ENCODE data around the gene FRMD4A.

FRMD4A gene

DNA sequence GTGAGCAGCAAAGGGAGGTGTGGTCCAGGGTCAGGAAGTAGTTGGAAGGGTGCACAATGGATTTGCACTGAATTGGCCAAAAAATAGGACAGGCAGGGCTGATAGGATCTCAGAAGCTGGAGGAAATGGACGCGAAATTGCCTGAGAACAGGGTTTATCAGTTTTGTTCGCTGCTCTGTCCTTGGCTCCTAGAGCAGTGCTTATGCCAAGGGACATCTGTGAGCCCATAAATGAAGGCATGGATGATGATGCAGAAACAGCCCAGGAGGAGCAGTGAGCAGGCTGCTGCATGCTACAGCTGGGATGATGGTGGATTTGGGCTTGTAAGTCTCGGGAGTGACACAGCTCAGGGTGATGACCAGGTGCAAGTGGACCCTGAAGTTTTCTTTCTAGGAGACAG lies 539.2 kb downstream of the FRMD4A start:
- no peak for DNase-seq
- H3K9me3 ChIP-seq (ENCODE audit: insufficient read depth, low read length, severe bottlenecking) = no peaks in the 10 kb centered on the region
- H3K4me1 ChIP-seq (ENCODE audit: insufficient read depth, low read length) = peaks cover 38% of the 10 kb centered on the region
- H3K4me2 ChIP-seq (ENCODE audit: insufficient read depth, low read length) = no peak overlapping the region
- no peaks in the 10 kb centered on the region for H3K27me3 ChIP-seq (ENCODE audit: insufficient read depth, low read length, poor library complexity)
- H3K4me3 ChIP-seq (ENCODE audit: low read depth in 1 of 2, low read length in 2 of 2) = no peak overlapping the region
- no peak overlapping the region for H3K27ac ChIP-seq (ENCODE audit: low read length)
- no peak overlapping the region for H2AFZ ChIP-seq (ENCODE audit: low read depth, low read length)
- no peaks in the 10 kb centered on the region for H4K20me1 ChIP-seq (ENCODE audit: insufficient read depth, low read length)
- TF ChIP-seq, protein P1, sequence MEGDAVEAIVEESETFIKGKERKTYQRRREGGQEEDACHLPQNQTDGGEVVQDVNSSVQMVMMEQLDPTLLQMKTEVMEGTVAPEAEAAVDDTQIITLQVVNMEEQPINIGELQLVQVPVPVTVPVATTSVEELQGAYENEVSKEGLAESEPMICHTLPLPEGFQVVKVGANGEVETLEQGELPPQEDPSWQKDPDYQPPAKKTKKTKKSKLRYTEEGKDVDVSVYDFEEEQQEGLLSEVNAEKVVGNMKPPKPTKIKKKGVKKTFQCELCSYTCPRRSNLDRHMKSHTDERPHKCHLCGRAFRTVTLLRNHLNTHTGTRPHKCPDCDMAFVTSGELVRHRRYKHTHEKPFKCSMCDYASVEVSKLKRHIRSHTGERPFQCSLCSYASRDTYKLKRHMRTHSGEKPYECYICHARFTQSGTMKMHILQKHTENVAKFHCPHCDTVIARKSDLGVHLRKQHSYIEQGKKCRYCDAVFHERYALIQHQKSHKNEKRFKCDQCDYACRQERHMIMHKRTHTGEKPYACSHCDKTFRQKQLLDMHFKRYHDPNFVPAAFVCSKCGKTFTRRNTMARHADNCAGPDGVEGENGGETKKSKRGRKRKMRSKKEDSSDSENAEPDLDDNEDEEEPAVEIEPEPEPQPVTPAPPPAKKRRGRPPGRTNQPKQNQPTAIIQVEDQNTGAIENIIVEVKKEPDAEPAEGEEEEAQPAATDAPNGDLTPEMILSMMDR (IDR thresholded peaks at IDR 0.05; ENCODE audit: borderline replicate concordance, extremely low read depth, low read length, poor library complexity, severe bottlenecking) = no peak
- TF ChIP-seq EZH2 (IDR thresholded peaks at IDR 0.05; ENCODE audit: borderline replicate concordance, low read depth, low read length, severe bottlenecking) = no peak
- H3K79me2 ChIP-seq (ENCODE audit: insufficient read depth, low read length) = no peaks in the 10 kb centered on the region
- no peak overlapping the region for H3K9ac ChIP-seq (ENCODE audit: low read depth, low read length)
- no peak for ATAC-seq (ENCODE audit: insufficient read depth, low read depth)
- no peaks in the 10 kb centered on the region for H3K36me3 ChIP-seq (ENCODE audit: insufficient read depth, low read length)

DNA sequence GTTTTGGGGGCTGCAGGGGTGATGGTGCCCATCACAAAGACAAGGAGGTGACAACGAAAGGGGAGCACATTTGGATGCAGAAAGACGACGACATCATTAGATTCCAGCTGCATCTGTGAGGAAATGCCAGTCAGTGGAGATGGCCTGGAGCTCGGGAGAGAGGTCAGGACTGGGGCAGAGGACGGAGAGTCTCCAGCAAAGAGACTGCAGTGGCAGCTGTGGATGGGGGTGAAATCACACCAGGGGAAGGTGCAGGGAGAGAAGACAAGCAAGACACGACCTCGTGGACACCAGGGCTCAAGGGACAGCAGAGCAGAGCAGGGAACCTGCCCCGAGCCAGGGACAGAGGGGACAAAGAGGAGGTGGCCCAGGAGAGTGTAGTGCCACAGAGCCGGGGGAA lies 540.5 kb downstream of the FRMD4A start:
- H3K4me3 ChIP-seq (ENCODE audit: low read depth in 1 of 2, low read length in 2 of 2) = no peak overlapping the region
- H3K79me2 ChIP-seq (ENCODE audit: insufficient read depth, low read length) = no peaks in the 10 kb centered on the region
- TF ChIP-seq, protein P1 (IDR thresholded peaks at IDR 0.05; ENCODE audit: borderline replicate concordance, extremely low read depth, low read length, poor library complexity, severe bottlenecking) = no peak
- 0 out of 2 replicates have a peak overlapping the region, but pooled peaks have one; percentile 31 for H2AFZ ChIP-seq (ENCODE audit: low read depth, low read length)
- H3K36me3 ChIP-seq (ENCODE audit: insufficient read depth, low read length) = no peaks in the 10 kb centered on the region
- H3K27me3 ChIP-seq (ENCODE audit: insufficient read depth, low read length, poor library complexity) = no peaks in the 10 kb centered on the region
- H3K9ac ChIP-seq (ENCODE audit: low read depth, low read length) = no peak overlapping the region
- ATAC-seq (ENCODE audit: insufficient read depth, low read depth) (no peak), DNase-seq (no peak)
- H3K27ac ChIP-seq (ENCODE audit: low read length) = no peak overlapping the region
- peaks cover 29% of the 10 kb centered on the region for H3K4me1 ChIP-seq (ENCODE audit: insufficient read depth, low read length)
- H3K9me3 ChIP-seq (ENCODE audit: insufficient read depth, low read length, severe bottlenecking) = no peaks in the 10 kb centered on the region
- no peak overlapping the region for H3K4me2 ChIP-seq (ENCODE audit: insufficient read depth, low read length)
- no peaks in the 10 kb centered on the region for H4K20me1 ChIP-seq (ENCODE audit: insufficient read depth, low read length)

DNA sequence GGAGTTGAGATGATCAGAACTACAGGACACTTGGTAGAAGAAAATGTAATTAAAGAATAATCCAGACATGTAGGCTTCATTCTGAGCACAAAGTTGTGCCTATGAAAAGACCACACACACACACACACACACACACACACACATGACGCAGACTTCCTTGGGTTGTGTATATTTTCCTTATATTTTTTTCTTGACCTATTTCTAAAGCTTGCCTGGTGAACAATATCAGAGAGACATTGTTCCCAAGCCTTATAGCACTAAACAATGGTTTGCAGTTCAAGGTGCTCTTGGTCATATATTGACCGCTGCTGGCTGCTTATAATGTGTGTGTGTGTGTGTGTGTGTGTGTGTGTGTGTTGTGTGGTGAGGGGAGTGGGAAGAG lies 541.3 kb downstream of the FRMD4A start:
- Histone ChIP-seq H3K36me3 (ENCODE audit: insufficient read depth, low read length) (no peaks in the 10 kb centered on the region), H3K4me1 (ENCODE audit: insufficient read depth, low read length) (peaks cover 29% of the 10 kb centered on the region), H3K9me3 (ENCODE audit: insufficient read depth, low read length, severe bottlenecking) (no peaks in the 10 kb centered on the region), H3K4me3 (ENCODE audit: low read depth in 1 of 2, low read length in 2 of 2) (no peak overlapping the region), H3K4me2 (ENCODE audit: insufficient read depth, low read length) (no peak overlapping the region), H3K27me3 (ENCODE audit: insufficient read depth, low read length, poor library complexity) (no peaks in the 10 kb centered on the region), H3K9ac (ENCODE audit: low read depth, low read length) (no peak overlapping the region), H4K20me1 (ENCODE audit: insufficient read depth, low read length) (no peaks in the 10 kb centered on the region), H2AFZ (ENCODE audit: low read depth, low read length) (no peak overlapping the region), H3K27ac (ENCODE audit: low read length) (no peak overlapping the region), H3K79me2 (ENCODE audit: insufficient read depth, low read length) (no peaks in the 10 kb centered on the region)
- DNase-seq = no peak
- no peak for TF ChIP-seq EZH2 (IDR thresholded peaks at IDR 0.05; ENCODE audit: borderline replicate concordance, low read depth, low read length, severe bottlenecking)
- TF ChIP-seq, protein P1 (IDR thresholded peaks at IDR 0.05; ENCODE audit: borderline replicate concordance, extremely low read depth, low read length, poor library complexity, severe bottlenecking) = no peak
- no peak for ATAC-seq (ENCODE audit: insufficient read depth, low read depth)
